Measurements from ENCODE around the gene LPP.

GRCh38 chr3:188149587-188149986, 4.4 kb upstream of the LPP start:
- TF ChIP-seq POLR2A (IDR thresholded peaks at IDR 0.05; ENCODE audit: insufficient read depth in 1 of 2, low read depth in 2 of 2, low read length in 2 of 2) (no peak), SALL1 (CRISPR knock-in tag; IDR thresholded peaks at IDR 0.05) (no peak), ZFP36 (IDR thresholded peaks at IDR 0.05; ENCODE audit: borderline replicate concordance, low read depth, low read length, partially characterized antibody) (no peak), YEATS4 (CRISPR knock-in tag; IDR thresholded peaks at IDR 0.05; ENCODE audit: borderline replicate concordance) (no peak)
